ENCODE measurements around the gene SPINK2. TPM values are rescaled to one million over a fixed set of nuclear protein-coding genes. Genes with fewer than 3 reads are reported as not detected.

Gene SPINK2
- polyA plus RNA-seq, 3 donors: 0.13 to 1.2 (median 0.65) TPM

DNA sequence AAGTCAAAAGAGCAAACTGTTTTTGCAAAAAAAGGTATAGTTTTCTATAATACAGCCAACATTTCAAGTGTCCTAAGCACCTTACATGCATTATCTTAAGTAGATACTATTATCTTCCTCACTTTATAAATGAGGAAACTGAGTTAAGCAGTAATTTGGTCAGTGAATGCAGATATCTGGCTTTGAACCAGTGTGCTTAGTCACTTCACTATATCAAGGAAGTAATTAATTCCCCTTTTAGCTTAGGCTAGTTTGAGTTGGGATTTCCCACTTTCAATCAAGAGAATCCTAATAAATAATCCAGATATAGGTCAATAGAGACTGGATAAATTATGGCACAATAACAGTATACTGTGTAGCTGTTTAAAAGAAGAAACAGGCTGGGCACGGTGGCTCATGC is 14.8 kb downstream of the SPINK2 start:
- 58 to 65% (median 59%) methylated on average over 1 of the region's 1 CpG for WGBS, 3 donors
- H3K27ac ChIP-seq (ENCODE audit: low read depth, low read length): no peak overlapping the region

DNA sequence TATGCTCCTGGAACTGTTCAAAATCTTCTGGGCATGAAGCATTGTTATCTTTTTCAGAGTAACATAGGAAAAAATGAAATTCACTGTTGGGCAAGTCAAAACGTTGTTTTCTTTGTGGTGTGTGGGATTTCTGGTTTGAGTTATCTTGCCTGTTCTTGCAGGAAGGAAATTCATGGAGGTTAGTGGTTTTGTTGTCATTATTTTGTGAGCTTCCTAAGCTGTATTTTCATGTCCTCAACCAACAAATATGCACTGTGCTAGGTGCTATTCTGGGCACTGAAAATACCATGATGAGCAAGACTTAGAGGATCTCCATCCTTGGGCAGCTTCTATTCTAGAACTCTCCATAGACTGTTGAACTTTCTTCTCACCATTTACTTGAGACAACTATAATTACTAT is 16.9 kb downstream of the SPINK2 start:
- WGBS, 3 donors: 21 to 31% (median 31%) methylated on average over 1 of the region's 1 CpG

DNA sequence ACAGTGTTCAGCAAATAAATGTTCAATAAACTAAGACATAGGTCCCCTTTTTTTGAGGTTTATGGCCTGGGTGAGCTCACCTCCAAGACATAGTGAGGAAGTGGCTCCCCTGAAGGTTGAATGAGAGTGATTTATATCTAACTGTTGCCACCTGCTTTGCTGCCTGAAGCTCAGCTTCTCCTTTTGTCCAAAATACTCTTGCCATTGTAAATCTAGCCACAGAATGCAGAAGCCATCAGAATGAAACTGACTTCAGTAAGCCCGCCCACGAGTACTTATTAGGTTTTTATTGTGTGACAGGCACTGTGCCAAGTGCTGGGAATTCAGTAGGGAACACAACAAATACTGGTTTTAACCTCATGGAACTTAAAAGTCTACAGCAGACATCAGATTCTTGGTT is 18.0 kb downstream of the SPINK2 start:
- 8 to 42% (median 23%) methylated on average over 2 of the region's 2 CpGs for WGBS, 3 donors
- no peak overlapping the region for H3K27ac ChIP-seq (ENCODE audit: low read depth, low read length)

More for the DNA sequence above, 16.9 kb downstream of the SPINK2 start:
- no peak overlapping the region for H3K27ac ChIP-seq (ENCODE audit: low read depth, low read length)

DNA sequence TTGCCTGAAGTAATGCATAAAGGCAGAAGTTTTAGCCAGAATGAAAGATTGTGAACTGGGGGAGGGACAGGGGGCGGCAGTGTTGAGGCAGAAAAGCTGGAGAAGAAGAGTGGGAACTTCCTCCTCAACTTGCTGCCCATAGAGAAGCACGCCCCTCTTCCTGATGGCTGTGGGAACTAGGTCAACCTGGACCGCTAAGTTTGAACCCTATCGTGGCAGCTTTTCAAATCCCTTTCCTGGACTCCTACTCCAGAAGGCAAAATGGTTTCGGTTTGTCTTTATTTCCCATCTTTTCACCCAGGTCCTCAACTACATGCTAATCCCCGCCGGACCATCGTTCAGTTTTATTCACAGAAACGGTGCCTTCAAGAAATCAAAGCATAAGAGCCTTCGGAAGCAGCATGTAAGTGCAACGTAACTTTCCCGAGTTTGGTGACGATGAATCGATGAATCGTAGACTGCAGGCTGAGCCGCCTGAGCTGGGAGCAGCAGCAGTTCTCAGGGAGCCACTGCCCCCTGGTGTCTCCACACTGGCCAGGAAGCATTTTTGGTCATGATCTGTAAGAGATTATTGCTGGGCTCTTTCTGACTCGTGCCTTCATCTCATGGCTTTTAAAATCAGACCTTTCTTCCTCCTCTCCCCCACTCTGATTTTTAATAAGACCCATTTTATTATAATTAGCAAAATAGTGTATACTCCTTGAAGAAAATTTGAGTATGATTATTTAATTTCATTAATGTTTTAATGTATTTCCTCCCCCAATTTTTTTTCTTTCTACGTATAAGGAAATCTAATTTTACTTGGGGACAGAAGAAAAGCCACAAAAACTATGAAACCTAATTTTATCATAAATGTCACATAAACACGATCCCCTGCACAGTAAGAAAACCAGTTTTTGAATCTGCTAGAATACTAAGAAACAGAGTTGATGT is 21.4 kb downstream of the SPINK2 start:
- no peak overlapping the region for H3K27ac ChIP-seq (ENCODE audit: low read depth, low read length)
- 5 to 8% (median 6%) methylated on average over 19 of the region's 19 CpGs for WGBS, 3 donors

DNA sequence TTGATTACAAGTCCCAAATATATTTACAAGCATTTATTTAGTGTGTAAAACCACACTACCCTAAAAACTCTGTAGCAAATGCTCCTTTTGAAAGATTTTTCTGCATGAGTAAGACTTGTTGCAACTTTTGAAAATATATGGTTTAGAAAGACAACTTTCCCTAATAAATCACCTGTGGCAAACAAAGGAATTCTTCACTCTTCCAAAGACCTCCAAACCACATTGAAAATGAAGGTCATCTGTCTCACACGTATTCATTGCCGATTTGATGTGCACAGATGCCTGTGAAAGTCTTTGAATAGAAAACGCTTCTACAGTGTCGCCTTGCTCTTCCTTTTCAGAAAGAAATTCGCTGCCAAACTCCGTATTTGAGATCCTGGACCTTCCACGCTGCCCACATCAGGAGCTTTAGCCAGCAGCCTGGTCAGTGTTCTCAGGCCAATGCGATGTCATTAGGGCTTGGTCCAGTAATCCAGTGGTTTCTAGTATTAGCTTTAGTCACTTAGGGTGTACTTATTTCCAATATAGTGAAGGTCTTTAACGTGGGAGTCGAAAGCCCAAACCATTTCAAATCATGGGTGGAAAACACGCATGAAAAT is 22.2 kb downstream of the SPINK2 start:
- no peak overlapping the region for H3K27ac ChIP-seq (ENCODE audit: low read depth, low read length)
- 72 to 77% (median 76%) methylated on average over 11 of the region's 11 CpGs for WGBS, 3 donors

DNA sequence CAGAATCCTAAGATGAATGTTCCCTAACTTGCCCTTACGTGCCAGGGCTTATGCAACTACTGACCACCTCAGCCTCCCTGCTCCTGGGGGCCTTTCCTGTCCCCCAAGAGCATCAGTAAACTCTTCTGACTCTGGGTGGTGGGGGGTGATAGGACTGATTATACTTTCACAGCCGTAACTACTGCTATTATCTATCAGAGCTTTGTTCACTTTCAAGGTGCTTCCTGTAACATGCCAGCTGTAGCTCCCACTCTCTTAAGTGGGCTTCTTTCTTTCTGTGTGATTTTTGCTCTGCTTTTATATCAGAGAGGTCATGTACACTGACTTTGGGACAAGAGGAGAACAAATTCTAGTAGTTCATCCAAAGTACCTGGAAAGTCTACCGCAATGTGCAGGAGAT is 25.3 kb downstream of the SPINK2 start:
- WGBS, 3 donors: 69 to 85% (median 71%) methylated on average over 3 of the region's 3 CpGs

DNA sequence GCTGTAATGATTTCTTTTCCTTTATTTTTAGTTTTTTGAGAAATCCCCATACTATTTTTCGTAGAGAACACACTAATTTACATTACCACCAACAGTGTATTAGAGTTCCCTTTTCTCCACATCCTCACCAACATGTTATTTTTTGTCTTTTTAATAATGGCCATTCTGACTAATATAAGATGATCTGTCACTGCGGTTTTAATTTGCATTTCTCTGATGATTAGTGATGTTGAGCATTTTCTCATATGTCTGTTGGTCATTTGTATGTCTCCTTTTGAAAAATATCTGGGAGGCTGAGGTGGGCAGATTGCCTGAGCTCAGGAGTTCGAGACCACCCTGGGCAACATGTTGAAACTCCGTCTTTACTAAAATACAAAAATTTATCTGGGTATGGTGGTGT is 30.2 kb downstream of the SPINK2 start:
- 82 to 92% (median 92%) methylated on average over 4 of the region's 4 CpGs for WGBS, 3 donors
- no peak overlapping the region for H3K27ac ChIP-seq (ENCODE audit: low read depth, low read length)

More for the DNA sequence above, 25.3 kb downstream of the SPINK2 start:
- H3K27ac ChIP-seq (ENCODE audit: low read depth, low read length): no peak overlapping the region

DNA sequence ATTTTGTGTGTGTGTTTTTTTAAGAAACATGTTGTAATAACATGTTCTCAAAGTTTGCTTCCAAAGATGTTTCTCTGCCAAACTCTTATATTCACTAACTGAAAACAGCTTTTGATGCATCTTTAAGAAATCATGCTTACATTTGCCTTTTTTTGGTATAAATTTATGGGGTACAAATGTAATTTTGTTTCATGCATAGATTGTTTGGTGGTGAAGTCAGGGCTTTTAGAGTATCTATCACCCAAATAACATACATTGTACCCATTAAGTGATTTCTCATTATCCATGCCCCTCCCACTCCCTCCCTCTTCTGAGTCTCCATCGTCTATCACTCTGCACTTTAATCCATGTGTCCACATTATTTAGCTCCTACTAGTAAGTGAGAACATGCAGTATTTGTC is 30.8 kb downstream of the SPINK2 start:
- WGBS, 3 donors: 40 to 53% (median 42%) methylated on average over 1 of the region's 1 CpG
- no peak overlapping the region for H3K27ac ChIP-seq (ENCODE audit: low read depth, low read length)

DNA sequence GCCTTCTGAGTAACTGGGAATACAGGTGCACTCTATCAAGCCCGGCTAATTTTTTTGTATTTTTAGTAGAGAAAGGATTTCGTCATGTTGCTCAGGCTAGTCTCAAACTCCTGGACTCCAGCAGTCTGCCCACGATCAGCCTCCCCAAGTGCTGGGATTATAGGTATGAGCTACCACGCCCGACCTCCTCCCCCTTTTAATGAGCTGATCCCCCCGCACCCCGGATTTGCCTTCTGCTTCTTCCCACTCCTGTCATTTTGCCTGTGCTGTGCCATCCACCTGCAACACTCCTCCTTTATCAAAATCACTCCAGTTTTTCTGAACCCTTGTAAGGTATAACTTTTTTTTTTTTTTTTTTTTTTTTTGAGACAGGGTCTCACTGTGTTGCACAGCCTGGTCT is 33.4 kb downstream of the SPINK2 start:
- WGBS, 3 donors: 79 to 90% (median 83%) methylated on average over 7 of the region's 7 CpGs
- no peak overlapping the region for H3K27ac ChIP-seq (ENCODE audit: low read depth, low read length)

DNA sequence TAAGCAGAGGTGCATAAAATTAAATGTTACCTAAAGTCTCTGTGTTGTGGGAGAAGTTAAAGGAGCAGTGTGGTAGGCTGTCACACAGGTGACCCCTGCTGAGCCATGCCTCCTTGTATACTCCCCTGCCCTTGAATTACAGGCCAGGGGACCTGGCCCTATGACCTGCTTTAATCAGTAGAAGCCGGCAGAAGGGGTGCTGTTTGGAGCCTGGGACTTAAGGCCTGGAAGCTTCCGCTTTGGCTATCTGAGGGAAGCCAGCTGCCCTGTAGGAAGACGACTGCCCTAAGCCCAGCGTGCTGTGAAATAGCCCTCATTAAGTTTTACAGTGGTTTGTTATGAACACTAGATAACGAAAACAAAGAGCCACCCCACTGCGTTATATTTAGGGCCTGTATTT is 34.1 kb downstream of the SPINK2 start:
- WGBS, 3 donors: 41 to 57% (median 42%) methylated on average over 6 of the region's 6 CpGs
- no peak overlapping the region for H3K27ac ChIP-seq (ENCODE audit: low read depth, low read length)

DNA sequence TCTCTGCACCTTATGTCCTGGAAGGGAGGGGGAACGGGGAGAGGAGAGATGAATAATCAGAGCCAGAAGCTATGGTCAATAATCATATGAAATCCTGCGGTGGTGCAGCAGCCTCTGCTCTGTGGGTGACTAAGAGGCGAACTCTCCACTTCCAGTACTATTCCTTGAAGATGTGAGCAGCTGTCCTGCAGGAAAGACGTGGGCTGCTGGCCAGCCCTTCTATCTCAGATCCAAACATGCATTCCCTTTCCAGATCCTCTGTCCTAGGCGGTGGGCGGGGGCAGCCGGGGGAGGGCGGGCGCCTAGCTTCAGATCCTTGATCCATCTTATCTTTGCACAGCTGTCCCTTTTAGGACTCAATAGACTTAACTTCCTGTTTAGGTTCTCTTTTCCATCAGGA is 34.5 kb downstream of the SPINK2 start:
- 26 to 40% (median 27%) methylated on average over 9 of the region's 9 CpGs for WGBS, 3 donors
- H3K27ac ChIP-seq (ENCODE audit: low read depth, low read length): no peak overlapping the region

DNA sequence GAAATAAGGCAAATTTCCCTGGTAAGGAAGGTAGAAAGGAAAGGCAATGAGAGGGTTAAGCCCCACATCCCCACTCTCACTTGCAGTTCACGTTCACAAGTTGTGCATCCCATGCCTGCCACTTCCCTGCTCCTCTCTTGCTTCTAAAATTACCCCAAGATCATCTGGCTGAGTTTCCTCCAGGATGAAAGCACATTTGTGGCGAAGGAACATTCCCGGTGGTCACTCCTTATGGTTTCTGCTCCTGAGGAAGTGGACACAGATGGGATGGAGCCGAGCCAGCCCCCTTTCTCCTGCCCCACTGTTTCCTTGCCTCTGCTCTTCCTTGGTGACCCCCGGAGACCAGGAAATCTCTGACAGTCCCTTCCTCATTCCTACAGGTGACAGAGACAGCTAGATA is 37.5 kb downstream of the SPINK2 start:
- no peak overlapping the region for H3K27ac ChIP-seq (ENCODE audit: low read depth, low read length)
- 46 to 47% (median 46%) methylated on average over 5 of the region's 5 CpGs for WGBS, 3 donors

DNA sequence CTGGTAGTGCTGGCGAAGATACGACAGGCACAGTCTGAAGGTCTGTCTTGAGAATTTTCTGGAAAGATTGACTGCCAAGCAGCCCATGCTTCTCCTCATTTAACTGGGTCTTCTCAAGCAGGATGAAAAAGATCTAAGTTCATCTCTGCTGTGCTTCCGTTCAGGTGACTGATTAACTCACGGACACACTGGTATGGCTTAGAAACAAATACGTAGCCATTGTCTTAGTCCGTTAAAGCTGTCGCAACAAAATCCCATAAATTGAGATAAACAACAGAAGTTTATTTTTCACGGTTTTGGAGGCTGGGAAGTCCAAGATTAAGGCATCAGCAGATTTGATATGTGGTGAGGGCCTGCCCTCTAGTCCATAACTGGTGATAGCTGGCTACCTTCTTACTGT is 39.5 kb downstream of the SPINK2 start:
- H3K27ac ChIP-seq (ENCODE audit: low read depth, low read length): no peak overlapping the region

DNA sequence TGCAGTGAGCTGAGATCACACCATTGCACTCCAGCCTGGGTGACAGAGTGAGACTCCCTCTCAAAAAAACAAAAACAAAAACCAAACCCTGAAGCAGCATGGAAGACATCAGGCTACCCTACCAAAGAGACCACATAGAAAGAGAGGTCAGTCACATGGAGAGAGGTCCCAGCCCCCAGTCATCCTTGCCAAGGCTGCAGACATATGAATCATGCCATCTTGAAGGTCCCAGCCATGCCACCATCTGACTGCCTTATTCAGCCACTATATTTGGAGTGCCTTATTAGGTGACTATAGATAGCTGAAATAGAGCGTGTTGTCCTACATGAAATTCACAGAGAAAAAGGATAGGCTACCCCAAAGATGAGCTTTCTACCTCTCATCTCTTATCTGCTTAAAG is 48.2 kb downstream of the SPINK2 start:
- 93 to 100% (median 98%) methylated on average over 1 of the region's 1 CpG for WGBS, 3 donors

More for the DNA sequence above, 39.5 kb downstream of the SPINK2 start:
- 68 to 93% (median 91%) methylated on average over 8 of the region's 8 CpGs for WGBS, 3 donors

DNA sequence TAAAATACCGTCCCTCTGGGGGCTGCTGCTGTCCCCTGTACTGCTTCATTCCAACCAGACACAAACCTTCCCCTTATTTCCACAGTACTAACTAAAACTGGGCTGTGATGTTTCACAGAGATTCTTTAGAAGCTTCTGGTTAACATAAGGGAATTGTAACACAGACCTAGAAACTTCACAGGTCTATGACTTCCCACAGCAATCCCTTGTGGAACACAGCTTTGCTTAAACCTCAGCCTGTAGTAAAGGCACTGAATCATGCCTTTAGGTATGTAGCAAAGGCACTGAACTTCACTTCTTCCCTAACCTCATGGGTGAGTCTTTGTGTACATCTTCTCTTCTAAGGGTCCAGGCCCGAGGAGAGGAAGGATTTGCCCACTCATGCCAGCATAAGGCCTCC is 49.4 kb downstream of the SPINK2 start:
- H3K27ac ChIP-seq (ENCODE audit: low read depth, low read length): no peak overlapping the region
- 71 to 79% (median 74%) methylated on average over 2 of the region's 2 CpGs for WGBS, 3 donors

More for the DNA sequence above, 48.2 kb downstream of the SPINK2 start:
- no peak overlapping the region for H3K27ac ChIP-seq (ENCODE audit: low read depth, low read length)

DNA sequence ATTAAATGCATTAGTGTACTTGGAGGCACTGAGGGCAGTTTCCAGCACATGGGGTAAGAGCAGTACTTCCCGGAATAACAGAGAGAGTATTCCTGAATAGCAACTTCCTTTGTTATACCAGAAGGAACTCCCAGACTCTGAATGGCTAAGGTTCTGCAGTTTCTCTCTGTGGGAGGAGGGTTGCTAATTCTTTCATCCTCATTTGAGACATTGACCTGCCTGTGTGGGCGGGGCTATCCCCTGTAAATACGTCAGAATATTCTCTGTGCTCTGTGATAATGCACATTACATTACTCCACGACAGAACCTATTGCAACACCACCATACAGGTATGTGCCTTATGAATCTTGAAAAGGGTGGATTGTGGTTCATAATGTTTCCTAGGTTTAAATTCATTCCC is 52.7 kb downstream of the SPINK2 start:
- 42 to 53% (median 50%) methylated on average over 4 of the region's 4 CpGs for WGBS, 3 donors

DNA sequence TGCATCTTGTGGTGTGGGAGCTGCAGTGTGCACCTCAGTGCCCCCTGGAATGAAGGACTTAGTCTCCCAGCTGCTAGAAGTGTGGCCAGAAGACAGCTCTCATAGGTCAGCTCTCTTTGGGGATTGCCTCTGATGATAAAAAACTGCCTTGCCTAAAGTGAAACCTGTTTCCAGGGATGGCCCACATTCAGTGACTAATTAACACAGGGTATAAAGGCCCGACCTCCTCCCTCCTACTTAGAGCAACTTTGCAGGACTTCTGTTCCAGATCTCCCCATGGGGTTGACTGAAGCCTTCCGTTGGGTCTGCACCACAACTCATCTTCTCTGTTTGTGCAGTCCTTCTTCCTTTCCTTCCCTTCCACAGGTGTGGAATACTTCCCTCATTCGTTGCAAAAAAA is 53.2 kb downstream of the SPINK2 start:
- 40 to 56% (median 54%) methylated on average over 3 of the region's 3 CpGs for WGBS, 3 donors
- no peak overlapping the region for H3K27ac ChIP-seq (ENCODE audit: low read depth, low read length)

More for the DNA sequence above, 52.7 kb downstream of the SPINK2 start:
- H3K27ac ChIP-seq (ENCODE audit: low read depth, low read length): no peak overlapping the region

DNA sequence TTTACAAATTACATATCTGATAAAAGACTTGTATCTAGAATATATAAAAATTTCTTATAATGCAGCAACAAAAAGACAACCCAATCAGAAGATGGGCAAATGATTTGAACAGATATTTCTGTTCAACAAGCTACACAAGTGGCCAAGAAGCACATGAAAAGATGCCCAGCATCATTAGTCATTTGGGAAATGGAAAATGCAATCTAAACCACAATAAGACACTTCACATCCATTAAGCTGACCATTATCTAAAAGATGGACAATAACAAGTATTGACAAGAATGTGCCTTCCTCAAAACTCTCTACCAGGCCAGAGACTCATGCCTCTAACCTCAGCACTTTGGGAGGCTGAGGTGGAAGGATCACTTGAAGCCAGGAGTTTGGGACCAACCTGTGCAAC is 53.9 kb downstream of the SPINK2 start:
- H3K27ac ChIP-seq (ENCODE audit: low read depth, low read length): no peak overlapping the region

DNA sequence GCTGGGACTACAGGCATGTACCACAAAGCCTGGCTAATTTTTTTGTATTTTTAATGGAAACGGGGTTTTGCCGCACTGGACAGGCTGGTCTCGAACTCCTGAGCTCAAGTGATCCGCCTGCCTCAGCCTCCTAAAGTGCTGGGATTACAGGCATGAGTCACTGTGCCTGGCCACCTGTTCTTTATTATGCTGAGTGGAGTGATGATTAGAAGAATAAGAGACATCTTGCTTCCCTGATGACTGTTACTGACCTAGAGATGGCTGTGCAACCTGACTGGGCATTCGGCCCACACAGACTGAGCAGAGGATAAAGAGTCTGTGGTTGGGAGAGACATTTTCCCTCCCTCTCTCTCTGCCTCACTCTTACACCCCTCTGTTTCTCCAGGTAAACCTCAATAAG is 56.7 kb downstream of the SPINK2 start:
- WGBS, 3 donors: 82 to 90% (median 88%) methylated on average over 5 of the region's 5 CpGs
- H3K27ac ChIP-seq (ENCODE audit: low read depth, low read length): no peak overlapping the region

DNA sequence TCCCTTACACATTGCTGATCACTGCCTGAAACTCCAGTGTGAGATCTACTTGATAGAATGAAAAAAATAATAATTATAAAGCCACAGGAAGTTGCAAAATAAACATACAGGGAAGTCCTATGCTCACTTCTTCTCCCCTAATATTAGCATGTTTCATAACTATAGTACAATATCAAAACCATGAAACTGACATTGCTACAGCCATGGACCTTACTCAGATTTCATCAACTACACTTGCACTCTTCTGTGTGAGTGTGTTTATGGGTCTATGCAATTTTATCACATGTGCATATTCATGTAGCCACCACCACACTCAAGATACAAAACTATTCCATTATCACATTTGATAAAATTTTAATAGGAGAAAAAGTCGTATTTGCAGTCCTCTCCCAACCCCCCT is 57.3 kb downstream of the SPINK2 start:
- 63 to 84% (median 75%) methylated on average over 1 of the region's 1 CpG for WGBS, 3 donors

More for the DNA sequence above, 57.3 kb downstream of the SPINK2 start:
- no peak overlapping the region for H3K27ac ChIP-seq (ENCODE audit: low read depth, low read length)
